Glutamatergic neuron (in vitro differentiated cells): Measurements from ENCODE around the gene DERL3. TPM values are rescaled to one million over a fixed set of nuclear protein-coding genes. Genes with fewer than 3 reads are reported as not detected.

Experiments used
- DNase-seq: peaks from one replicate; pipeline ENCODE4 v3.0.0; 2022
- H3K27ac Mint-ChIP-seq: one replicate; pipeline ENCODE4 v1.8.0; 2020; ENCODE audit warnings: mild to moderate bottlenecking, mixed read lengths, inconsistent platforms; ENCODE audit not compliant: unreplicated experiment
- H3K27me3 Mint-ChIP-seq: one replicate; pipeline ENCODE4 v1.8.0; 2020; ENCODE audit warnings: mild to moderate bottlenecking, moderate library complexity, mixed read lengths, inconsistent platforms; ENCODE audit not compliant: unreplicated experiment
- H3K36me3 Mint-ChIP-seq: one replicate; pipeline ENCODE4 v1.8.0; 2020; ENCODE audit warnings: mild to moderate bottlenecking, mixed read lengths, inconsistent platforms; ENCODE audit not compliant: unreplicated experiment
- H3K4me1 Mint-ChIP-seq: one replicate; pipeline ENCODE4 v1.8.0; 2020; ENCODE audit warnings: mild to moderate bottlenecking, low read depth, mixed read lengths, inconsistent platforms; ENCODE audit not compliant: unreplicated experiment
- H3K4me3 Mint-ChIP-seq: one replicate; pipeline ENCODE4 v1.8.0; 2020; ENCODE audit warnings: mild to moderate bottlenecking, mixed read lengths, inconsistent platforms; ENCODE audit not compliant: unreplicated experiment
- H3K9me3 Mint-ChIP-seq: one replicate; pipeline ENCODE4 v1.8.0; 2020; ENCODE audit warnings: mild to moderate bottlenecking, moderate library complexity, mixed read lengths, inconsistent platforms; ENCODE audit not compliant: unreplicated experiment
- total RNA-seq: library from RNA; stranded (reverse); fragmentation: NEBNext Ultra II Directional; extraction: Animal tissue kit (Norgen Biotek cat#: 25700); gene quantifications from one replicate; pipeline ENCODE4 v1.2.1, GENCODE V29; 2021; ENCODE audit not compliant: unreplicated experiment
- TF ChIP-seq, protein P1 (sequence below): fragments of 200-600 bp; sonication (generic); IDR thresholded peaks from one replicate; pipeline ENCODE4 v1.5.0; 2021; ENCODE audit not compliant: partially characterized antibody, unreplicated experiment

DERL3 gene
- total RNA-seq, 1 donor from 2014 or later, result 1.2 TPM

DNA sequence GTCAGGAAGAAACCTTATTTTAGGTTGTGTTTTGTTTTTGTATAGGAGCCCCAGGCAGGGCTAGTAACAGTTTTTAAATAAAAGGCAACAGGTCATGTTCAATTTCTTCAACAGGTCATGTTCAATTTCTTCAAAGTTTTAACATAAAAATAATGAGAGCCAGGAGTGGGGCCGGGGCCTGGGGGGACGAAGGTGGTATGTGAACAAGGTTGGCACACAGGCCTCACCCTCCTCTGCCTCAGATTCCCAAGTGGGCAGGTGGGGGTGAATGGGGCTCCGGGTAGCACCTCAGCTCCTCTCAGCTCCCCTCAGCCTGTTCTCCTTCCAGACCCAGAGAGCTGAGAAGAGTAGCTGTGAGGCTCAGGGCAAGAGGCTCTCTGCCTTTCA, 4.4 kb downstream of the DERL3 start:
- H3K27ac Mint-ChIP-seq, result peak overlapping the region; percentile 43
- no peaks in the 10 kb centered on the region for H3K36me3 Mint-ChIP-seq
- H3K4me3 Mint-ChIP-seq, result no peak overlapping the region
- DNase-seq, result no peak
- peaks cover 15% of the 10 kb centered on the region for H3K27me3 Mint-ChIP-seq
- peaks cover 19% of the 10 kb centered on the region for H3K4me1 Mint-ChIP-seq
- TF ChIP-seq, protein P1, sequence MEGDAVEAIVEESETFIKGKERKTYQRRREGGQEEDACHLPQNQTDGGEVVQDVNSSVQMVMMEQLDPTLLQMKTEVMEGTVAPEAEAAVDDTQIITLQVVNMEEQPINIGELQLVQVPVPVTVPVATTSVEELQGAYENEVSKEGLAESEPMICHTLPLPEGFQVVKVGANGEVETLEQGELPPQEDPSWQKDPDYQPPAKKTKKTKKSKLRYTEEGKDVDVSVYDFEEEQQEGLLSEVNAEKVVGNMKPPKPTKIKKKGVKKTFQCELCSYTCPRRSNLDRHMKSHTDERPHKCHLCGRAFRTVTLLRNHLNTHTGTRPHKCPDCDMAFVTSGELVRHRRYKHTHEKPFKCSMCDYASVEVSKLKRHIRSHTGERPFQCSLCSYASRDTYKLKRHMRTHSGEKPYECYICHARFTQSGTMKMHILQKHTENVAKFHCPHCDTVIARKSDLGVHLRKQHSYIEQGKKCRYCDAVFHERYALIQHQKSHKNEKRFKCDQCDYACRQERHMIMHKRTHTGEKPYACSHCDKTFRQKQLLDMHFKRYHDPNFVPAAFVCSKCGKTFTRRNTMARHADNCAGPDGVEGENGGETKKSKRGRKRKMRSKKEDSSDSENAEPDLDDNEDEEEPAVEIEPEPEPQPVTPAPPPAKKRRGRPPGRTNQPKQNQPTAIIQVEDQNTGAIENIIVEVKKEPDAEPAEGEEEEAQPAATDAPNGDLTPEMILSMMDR, result no peak
- H3K9me3 Mint-ChIP-seq, result peaks cover 18% of the 10 kb centered on the region

DNA sequence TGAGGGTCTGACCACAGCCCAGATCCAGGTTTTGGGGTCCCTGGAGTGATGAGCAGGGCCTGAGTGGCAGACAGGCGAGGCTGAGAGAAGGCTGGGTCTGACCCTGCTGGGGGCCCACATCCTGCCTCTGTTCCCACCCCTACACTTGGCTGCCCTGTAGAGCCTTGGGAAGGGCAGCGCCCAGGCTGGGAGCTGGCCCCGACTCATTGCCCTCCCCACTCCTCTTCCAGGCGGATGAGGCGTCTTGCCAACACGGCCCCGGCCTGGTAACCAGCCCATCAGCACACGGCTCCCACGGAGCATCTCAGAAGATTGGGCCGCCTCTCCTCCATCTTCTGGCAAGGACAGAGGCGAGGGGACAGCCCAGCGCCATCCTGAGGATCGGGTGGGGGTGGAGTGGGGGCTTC, 4.9 kb downstream of the DERL3 start:
- peaks cover 18% of the 10 kb centered on the region for H3K4me1 Mint-ChIP-seq
- H3K4me3 Mint-ChIP-seq, result no peak overlapping the region
- H3K9me3 Mint-ChIP-seq, result peaks cover 16% of the 10 kb centered on the region
- TF ChIP-seq, protein P1, result no peak
- no peak for DNase-seq
- no peak overlapping the region for H3K27ac Mint-ChIP-seq
- H3K36me3 Mint-ChIP-seq, result no peaks in the 10 kb centered on the region
- peaks cover 12% of the 10 kb centered on the region for H3K27me3 Mint-ChIP-seq

DNA sequence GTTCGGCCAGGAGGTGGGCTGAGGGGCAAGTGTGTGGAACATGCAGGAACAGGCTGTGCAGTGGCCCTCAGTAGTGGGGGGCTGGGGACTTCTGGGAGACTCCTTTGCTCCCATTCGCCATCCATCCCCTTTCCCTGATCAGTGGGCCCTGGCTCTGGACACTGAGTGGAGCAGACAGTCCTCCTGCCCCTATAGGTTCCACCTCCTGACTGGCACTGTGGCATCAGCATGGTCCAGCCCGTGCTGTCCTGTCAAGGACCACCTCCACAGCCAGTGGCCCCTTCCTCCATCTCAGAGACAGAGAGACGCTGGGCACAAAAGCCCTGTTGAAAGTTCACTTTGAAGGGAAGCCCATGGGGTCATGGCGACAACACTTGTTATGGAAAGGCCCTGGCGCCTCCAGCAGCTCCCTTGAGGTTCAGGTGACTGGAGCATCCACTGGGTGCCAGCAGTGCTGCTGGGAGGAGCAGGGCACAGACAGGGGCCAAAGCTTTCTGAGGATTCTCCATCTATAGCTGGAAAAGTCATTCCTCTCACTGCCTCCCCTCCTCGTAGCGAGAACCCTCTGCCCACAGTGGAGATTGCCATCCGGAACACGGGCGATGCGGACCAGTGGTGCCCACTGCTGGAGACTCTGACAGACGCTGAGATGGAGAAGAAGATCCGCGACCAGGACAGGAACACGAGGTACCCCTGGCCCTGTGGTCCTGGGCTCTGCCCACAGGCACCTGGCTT, 5.6 kb downstream of the DERL3 start:
- Mint-ChIP-seq H3K4me1 (peaks cover 16% of the 10 kb centered on the region), H3K9me3 (peaks cover 13% of the 10 kb centered on the region), H3K36me3 (no peaks in the 10 kb centered on the region), H3K27me3 (peaks cover 11% of the 10 kb centered on the region), H3K27ac (no peak overlapping the region), H3K4me3 (no peak overlapping the region)
- TF ChIP-seq, protein P1, result no peak
- DNase-seq, result no peak

DNA sequence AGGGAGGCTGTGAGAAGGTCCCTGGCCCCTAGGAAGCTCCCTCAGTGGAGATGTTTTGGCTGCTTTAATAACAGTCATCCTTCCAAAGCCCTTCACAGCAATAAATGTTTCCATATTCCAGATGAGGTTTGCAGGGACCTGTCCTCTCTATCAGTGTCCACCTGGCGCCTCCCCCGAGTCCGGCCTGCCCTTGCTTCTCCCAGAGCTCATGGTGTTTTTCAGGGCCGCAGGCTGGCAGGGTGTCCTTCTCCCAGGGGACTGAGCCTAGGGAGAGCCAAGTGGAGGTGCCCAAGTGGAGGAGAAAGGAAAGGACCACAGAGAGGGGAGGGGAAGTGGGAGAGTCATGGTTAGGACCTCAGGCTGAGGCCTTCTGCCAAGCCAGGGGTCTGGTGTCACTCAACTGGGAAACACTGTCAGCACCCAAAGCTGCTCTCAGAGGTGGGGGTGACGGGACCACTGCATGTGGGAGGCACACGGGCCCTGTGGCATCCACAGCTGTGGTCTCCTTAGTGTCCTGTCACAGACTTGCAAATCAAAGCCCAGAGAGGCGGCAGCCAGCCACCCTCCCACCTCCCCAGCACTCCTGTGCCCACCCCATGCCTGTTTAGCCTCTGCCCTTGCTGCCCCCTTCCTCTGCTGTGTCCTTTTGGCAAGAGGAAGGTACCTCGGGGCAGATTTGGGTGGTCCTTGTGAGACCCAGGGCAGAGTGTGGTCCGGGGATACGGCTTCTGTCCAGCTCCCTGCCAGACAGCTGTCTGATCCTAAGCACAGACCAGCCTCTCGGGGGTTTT, 6.4 kb downstream of the DERL3 start:
- TF ChIP-seq, protein P1, result no peak
- Mint-ChIP-seq H3K4me1 (peaks cover 12% of the 10 kb centered on the region), H3K36me3 (no peaks in the 10 kb centered on the region), H3K4me3 (no peak overlapping the region), H3K27me3 (peaks cover 8% of the 10 kb centered on the region), H3K27ac (no peak overlapping the region), H3K9me3 (peaks cover 9% of the 10 kb centered on the region)
- no peak for DNase-seq

DNA sequence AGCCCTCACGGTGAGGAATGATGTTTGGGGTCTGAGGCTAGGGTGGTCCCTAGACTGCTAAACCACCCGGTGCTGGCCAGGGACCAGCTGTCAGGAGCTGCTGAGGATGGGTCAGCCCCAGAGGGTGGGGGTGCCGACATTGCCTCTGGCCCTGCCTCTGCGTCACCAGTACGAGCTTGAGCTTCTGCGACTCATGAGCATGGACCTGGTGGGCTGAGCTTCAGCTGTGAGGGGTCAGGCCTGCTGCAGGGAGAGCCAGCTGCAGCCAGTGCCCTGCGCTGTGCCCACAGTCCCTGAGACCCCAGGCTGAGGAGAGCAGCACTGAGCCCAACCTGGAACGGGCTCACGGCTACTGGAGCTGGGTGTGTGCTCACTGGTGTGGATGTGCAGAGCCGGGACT, 7.0 kb downstream of the DERL3 start:
- peaks cover 7% of the 10 kb centered on the region for H3K9me3 Mint-ChIP-seq
- TF ChIP-seq, protein P1, result no peak
- H3K4me3 Mint-ChIP-seq, result no peak overlapping the region
- H3K27me3 Mint-ChIP-seq, result peaks cover 8% of the 10 kb centered on the region
- no peaks in the 10 kb centered on the region for H3K36me3 Mint-ChIP-seq
- no peak overlapping the region for H3K27ac Mint-ChIP-seq
- no peak for DNase-seq
- H3K4me1 Mint-ChIP-seq, result peaks cover 13% of the 10 kb centered on the region
